ENCODE results near the gene UBTD1.
"Not testable (repeated sequence)": the region's sequence is repeated elsewhere in the genome, so short reads cannot be mapped to it uniquely, and the experiment has no call there.

Gene UBTD1

GRCh38 chr10:97515271-97515978 lies 16.7 kb downstream of the UBTD1 start:
- DNase-seq (ENCODE audit: low read depth in 2 of 2): no peak

- DNase-seq (ENCODE audit: low read depth in 2 of 2): no peak
Measured at GRCh38 chr10:97517096-97517750, 18.5 kb downstream of the UBTD1 start.

GRCh38 chr10:97517778-97518300 lies 19.1 kb downstream of the UBTD1 start:
- DNase-seq (ENCODE audit: low read depth in 2 of 2): no peak

GRCh38 chr10:97518301-97519043 lies 19.7 kb downstream of the UBTD1 start:
- no peak for DNase-seq (ENCODE audit: low read depth in 2 of 2)

- no peak for DNase-seq (ENCODE audit: low read depth in 2 of 2)
Measured at GRCh38 chr10:97519342-97519741, 20.6 kb downstream of the UBTD1 start.

GRCh38 chr10:97520520-97520919 lies 21.8 kb downstream of the UBTD1 start:
- DNase-seq (ENCODE audit: low read depth in 2 of 2): no peak

GRCh38 chr10:97520978-97521761 lies 22.4 kb downstream of the UBTD1 start:
- no peak for DNase-seq (ENCODE audit: low read depth in 2 of 2)

- no peak for DNase-seq (ENCODE audit: low read depth in 2 of 2)
Measured at GRCh38 chr10:97522071-97522470, 23.3 kb downstream of the UBTD1 start.

GRCh38 chr10:97522937-97523336 lies 24.2 kb downstream of the UBTD1 start:
- DNase-seq (ENCODE audit: low read depth in 2 of 2): no peak

- DNase-seq (ENCODE audit: low read depth in 2 of 2): no peak
Measured at GRCh38 chr10:97525086-97525485, 26.4 kb downstream of the UBTD1 start.

GRCh38 chr10:97525683-97526110 lies 27.0 kb downstream of the UBTD1 start:
- DNase-seq (ENCODE audit: low read depth in 2 of 2): no peak

GRCh38 chr10:97528876-97529275 lies 30.2 kb downstream of the UBTD1 start:
- not testable (repeated sequence) for DNase-seq (ENCODE audit: low read depth in 2 of 2)

GRCh38 chr10:97529685-97530465 lies 31.2 kb downstream of the UBTD1 start:
- no peak for DNase-seq (ENCODE audit: low read depth in 2 of 2)

GRCh38 chr10:97531401-97531986 lies 32.8 kb downstream of the UBTD1 start:
- DNase-seq (ENCODE audit: low read depth in 2 of 2): no peak

GRCh38 chr10:97532935-97533671 lies 34.4 kb downstream of the UBTD1 start:
- no peak for DNase-seq (ENCODE audit: low read depth in 2 of 2)

- no peak for DNase-seq (ENCODE audit: low read depth in 2 of 2)
Measured at GRCh38 chr10:97533888-97534287, 35.2 kb downstream of the UBTD1 start.

GRCh38 chr10:97534746-97535367 lies 36.1 kb downstream of the UBTD1 start:
- DNase-seq (ENCODE audit: low read depth in 2 of 2): no peak

GRCh38 chr10:97537186-97537869 lies 38.6 kb downstream of the UBTD1 start:
- no peak for DNase-seq (ENCODE audit: low read depth in 2 of 2)

GRCh38 chr10:97538411-97538810 lies 39.7 kb downstream of the UBTD1 start:
- no peak for DNase-seq (ENCODE audit: low read depth in 2 of 2)

Measured in fibroblast of skin of left quadriceps (primary cell).